ENCODE data around the gene LAMA3. TPM values are rescaled to one million over a fixed set of nuclear protein-coding genes. Genes with fewer than 3 reads are reported as not detected.

Gene LAMA3
- total RNA-seq, 1 experiment from 2014 or later, result 5.6 TPM

DNA sequence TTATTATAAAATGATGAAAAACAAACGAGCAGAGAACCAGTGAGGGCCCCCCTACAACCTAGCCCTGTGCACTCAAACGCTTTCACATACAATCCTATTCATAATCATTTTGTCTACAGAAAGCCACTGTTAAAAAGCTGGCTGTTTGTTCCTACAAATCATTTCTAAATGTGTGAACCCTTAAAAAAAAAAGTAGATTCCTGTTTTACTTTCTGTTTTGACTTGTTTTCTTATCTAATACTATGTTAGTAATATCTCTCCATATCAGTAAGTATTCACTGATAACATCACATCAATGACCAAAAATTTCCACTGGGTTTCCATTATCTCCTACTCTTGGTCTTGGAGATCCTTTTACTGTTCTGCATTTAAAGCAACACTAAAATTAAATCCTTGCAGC lies 196.5 kb downstream of the LAMA3 start:
- ATAC-seq, result no peak
- Histone ChIP-seq H3K9me2 (ENCODE audit: insufficient read depth) (no peaks in the 10 kb centered on the region), H3K36me3 (ENCODE audit: control insufficient read depth in 1 of 2, insufficient read depth in 2 of 2, low read length in 2 of 2) (no peaks in the 10 kb centered on the region), H3K4me3 (replicated peaks in 1 of 2; ENCODE audit: low read depth in 1 of 2, low read length in 2 of 2) (no peak overlapping the region), H3K9ac (ENCODE audit: low read length) (no peak overlapping the region), H3K27ac (ENCODE audit: low read depth, low read length) (no peak overlapping the region), H3K9me3 (ENCODE audit: control insufficient read depth in 1 of 2, insufficient read depth in 1 of 2, low read depth in 1 of 2, low read length in 2 of 2) (no peaks in the 10 kb centered on the region), H4K20me1 (ENCODE audit: insufficient read depth) (no peaks in the 10 kb centered on the region), H3K4me1 (ENCODE audit: control insufficient read depth in 1 of 2, insufficient read depth in 2 of 2, low read length in 2 of 2) (peaks cover 25 to 30% of the 10 kb centered on the region in 2 experiments), H3K27me3 (ENCODE audit: insufficient read depth, low read length) (no peaks in the 10 kb centered on the region), H2AFZ (ENCODE audit: low read depth, low read length, poor library complexity, severe bottlenecking) (no peak overlapping the region), H3K79me2 (ENCODE audit: insufficient read depth, low read length) (no peaks in the 10 kb centered on the region), H3K4me2 (ENCODE audit: low read length) (no peak overlapping the region)
- no peak for TF ChIP-seq ELF1 (IDR thresholded peaks at IDR 0.05; ENCODE audit: borderline replicate concordance, low read depth)
- TF ChIP-seq CBX3 (IDR thresholded peaks at IDR 0.05; ENCODE audit: low read depth), result no peak
- TF ChIP-seq JUND (IDR thresholded peaks at IDR 0.05), result no peak
- TF ChIP-seq YY1 (IDR thresholded peaks at IDR 0.05; ENCODE audit: extremely low read depth, insufficient replicate concordance, low read depth, low read length), result no peak
- no peak for TF ChIP-seq POLR2AphosphoS5 (IDR thresholded peaks at IDR 0.05; ENCODE audit: low read depth, low read length)
- TF ChIP-seq SP1 (IDR thresholded peaks at IDR 0.05; ENCODE audit: low read depth), result no peak
- TF ChIP-seq, protein P1, sequence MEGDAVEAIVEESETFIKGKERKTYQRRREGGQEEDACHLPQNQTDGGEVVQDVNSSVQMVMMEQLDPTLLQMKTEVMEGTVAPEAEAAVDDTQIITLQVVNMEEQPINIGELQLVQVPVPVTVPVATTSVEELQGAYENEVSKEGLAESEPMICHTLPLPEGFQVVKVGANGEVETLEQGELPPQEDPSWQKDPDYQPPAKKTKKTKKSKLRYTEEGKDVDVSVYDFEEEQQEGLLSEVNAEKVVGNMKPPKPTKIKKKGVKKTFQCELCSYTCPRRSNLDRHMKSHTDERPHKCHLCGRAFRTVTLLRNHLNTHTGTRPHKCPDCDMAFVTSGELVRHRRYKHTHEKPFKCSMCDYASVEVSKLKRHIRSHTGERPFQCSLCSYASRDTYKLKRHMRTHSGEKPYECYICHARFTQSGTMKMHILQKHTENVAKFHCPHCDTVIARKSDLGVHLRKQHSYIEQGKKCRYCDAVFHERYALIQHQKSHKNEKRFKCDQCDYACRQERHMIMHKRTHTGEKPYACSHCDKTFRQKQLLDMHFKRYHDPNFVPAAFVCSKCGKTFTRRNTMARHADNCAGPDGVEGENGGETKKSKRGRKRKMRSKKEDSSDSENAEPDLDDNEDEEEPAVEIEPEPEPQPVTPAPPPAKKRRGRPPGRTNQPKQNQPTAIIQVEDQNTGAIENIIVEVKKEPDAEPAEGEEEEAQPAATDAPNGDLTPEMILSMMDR (IDR thresholded peaks at IDR 0.05 in 2 of 3, conservative IDR thresholded peaks at IDR 0.05 in 1 of 3; ENCODE audit: borderline replicate concordance in 1 of 3, insufficient read depth in 1 of 3, low read depth in 2 of 3, low read length in 2 of 3), result no peak
- TF ChIP-seq POLR2A (IDR thresholded peaks at IDR 0.05; ENCODE audit: borderline replicate concordance, extremely low read depth, insufficient read depth, insufficient read length), result no peak
- TF ChIP-seq RAD21 (IDR thresholded peaks at IDR 0.05; ENCODE audit: low read depth), result no peak
- TF ChIP-seq CEBPB (IDR thresholded peaks at IDR 0.05; ENCODE audit: low read depth), result no peak
- intact Hi-C loops (cut with micrococcal nuclease), result no loop called here
- no TSS peak for BruUV-seq (replicated peaks)
- ChIA-PET CTCF (no interaction called here), POLR2A (no interaction called here), RAD21 (ENCODE audit: low non-redundant PET in 1 of 2, low total read pairs in 2 of 2, uncharacterized antibody in 2 of 2, unreplicated experiment in 2 of 2) (no interaction called here)
- no peak for DNase-seq (ENCODE audit: low read depth, low spot score)

DNA sequence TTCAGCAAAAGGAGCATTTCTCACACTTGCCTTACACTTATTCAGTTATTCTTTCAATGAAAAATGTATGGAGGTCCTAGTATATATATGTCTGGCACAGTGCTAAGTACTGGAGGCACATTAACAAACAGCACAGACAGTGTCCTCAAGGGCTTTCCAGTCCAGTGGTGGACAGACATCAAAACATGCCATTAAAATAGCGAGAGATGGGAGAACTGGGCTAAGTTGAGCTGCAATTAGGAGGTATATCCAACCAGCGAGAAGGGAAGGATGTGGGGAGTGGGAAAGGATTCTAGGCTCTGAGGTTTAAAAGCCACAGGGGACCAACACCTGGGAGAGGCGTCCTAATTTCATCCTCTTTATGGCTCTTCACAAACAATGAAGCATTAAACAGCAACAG lies 197.8 kb downstream of the LAMA3 start:
- intact Hi-C loops (cut with micrococcal nuclease), result no loop called here
- Histone ChIP-seq H3K9me2 (ENCODE audit: insufficient read depth) (no peaks in the 10 kb centered on the region), H3K9ac (ENCODE audit: low read length) (no peak overlapping the region), H3K27ac (ENCODE audit: low read depth, low read length) (no peak overlapping the region), H3K79me2 (ENCODE audit: insufficient read depth, low read length) (no peaks in the 10 kb centered on the region), H3K36me3 (ENCODE audit: control insufficient read depth in 1 of 2, insufficient read depth in 2 of 2, low read length in 2 of 2) (no peaks in the 10 kb centered on the region), H3K4me2 (ENCODE audit: low read length) (no peak overlapping the region), H4K20me1 (ENCODE audit: insufficient read depth) (no peaks in the 10 kb centered on the region), H3K27me3 (ENCODE audit: insufficient read depth, low read length) (no peaks in the 10 kb centered on the region), H3K4me3 (replicated peaks in 1 of 2; ENCODE audit: low read depth in 1 of 2, low read length in 2 of 2) (no peak overlapping the region), H2AFZ (ENCODE audit: low read depth, low read length, poor library complexity, severe bottlenecking) (no peak overlapping the region), H3K9me3 (ENCODE audit: control insufficient read depth in 1 of 2, insufficient read depth in 1 of 2, low read depth in 1 of 2, low read length in 2 of 2) (no peaks in the 10 kb centered on the region), H3K4me1 (ENCODE audit: control insufficient read depth in 1 of 2, insufficient read depth in 2 of 2, low read length in 2 of 2) (peaks cover 27 to 33% of the 10 kb centered on the region in 2 experiments)
- no TSS peak for BruUV-seq (replicated peaks)
- ChIA-PET RAD21 (ENCODE audit: low non-redundant PET in 1 of 2, low total read pairs in 2 of 2, uncharacterized antibody in 2 of 2, unreplicated experiment in 2 of 2) (no interaction called here), POLR2A (no interaction called here), CTCF (no interaction called here)
- no peak for ATAC-seq
- DNase-seq (ENCODE audit: low read depth, low spot score), result no peak
- TF ChIP-seq SRF (IDR thresholded peaks at IDR 0.05; ENCODE audit: low read depth), result no peak
- TF ChIP-seq TCF7L2 (IDR thresholded peaks at IDR 0.05; ENCODE audit: borderline replicate concordance, extremely low read depth, insufficient read depth, insufficient read length), result no peak
- no peak for TF ChIP-seq SIN3A (IDR thresholded peaks at IDR 0.05; ENCODE audit: low read depth)
- no peak for TF ChIP-seq EGR1 (IDR thresholded peaks at IDR 0.05; ENCODE audit: low read depth)

Data from HCT116 (cell line).